GM13977 (cell line): Measurements from ENCODE around the gene UBR4.

Source experiments
- DNase-seq: peaks from one replicate; pipeline ENCODE4 v3.0.0; 2012; ENCODE audit warnings: low spot score
- in situ Hi-C: fragments of 300-500 bp; cut with MboI; formaldehyde crosslinking; loops from one replicate; pipeline ENCODE4 v1.12.0; 2022; ENCODE audit warnings: low sequenced_read_pairs, low pct_unique_long_range_greater_than_20kb, mixed read lengths, inconsistent platforms; ENCODE audit not compliant: unreplicated experiment
- TF ChIP-seq, protein P1 (sequence below): IDR thresholded peaks from 2 replicates; pipeline ENCODE4 v1.5.1; 2012; ENCODE audit warnings: mild to moderate bottlenecking, control low read depth; ENCODE audit not compliant: insufficient read depth; ENCODE audit errors: extremely low read depth, missing control alignments

The UBR4 gene

DNA sequence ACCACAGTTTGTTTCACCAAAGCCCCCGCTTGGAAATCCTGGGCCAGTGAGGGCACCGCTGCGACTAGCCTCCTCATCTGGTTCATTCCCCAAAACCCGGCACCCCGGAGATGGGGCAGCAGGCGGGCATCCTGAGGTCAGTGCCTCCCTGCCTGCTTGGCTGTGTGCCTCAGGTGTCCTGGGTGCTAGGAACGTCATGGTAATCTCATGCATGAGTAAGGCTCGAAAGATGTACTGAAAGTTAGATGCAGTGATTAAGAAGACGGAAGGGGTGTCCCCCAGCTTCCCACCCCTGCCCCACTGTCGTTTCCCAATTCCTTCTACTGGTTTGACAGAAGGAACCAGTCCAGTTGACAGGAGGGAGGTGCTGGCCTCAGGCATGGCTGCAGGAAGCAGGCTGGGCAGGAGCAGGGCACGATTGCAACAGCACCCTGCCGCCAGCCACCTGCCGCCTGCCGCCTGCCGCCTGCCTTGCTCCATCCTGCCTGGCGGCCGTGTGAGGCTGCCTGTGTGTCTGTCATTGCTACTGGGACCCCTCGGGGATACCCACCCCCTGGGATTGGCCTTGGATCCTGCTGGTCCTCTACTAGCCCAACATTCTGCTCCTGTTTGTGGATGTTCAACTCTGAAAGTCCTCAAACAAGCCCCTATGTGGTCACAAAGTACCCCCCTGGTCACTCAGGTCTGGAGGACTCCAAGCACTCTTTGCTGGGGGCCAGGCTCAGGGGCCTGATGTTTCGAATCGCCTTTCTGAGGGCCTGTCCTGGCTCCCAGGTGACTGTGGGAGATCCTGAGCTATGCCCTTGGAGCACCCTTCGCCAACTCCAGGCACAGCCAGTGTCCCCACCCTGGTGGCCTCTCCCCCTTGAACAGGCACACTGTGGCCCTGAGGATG is 180.6 kb downstream of the UBR4 start:
- TF ChIP-seq, protein P1, sequence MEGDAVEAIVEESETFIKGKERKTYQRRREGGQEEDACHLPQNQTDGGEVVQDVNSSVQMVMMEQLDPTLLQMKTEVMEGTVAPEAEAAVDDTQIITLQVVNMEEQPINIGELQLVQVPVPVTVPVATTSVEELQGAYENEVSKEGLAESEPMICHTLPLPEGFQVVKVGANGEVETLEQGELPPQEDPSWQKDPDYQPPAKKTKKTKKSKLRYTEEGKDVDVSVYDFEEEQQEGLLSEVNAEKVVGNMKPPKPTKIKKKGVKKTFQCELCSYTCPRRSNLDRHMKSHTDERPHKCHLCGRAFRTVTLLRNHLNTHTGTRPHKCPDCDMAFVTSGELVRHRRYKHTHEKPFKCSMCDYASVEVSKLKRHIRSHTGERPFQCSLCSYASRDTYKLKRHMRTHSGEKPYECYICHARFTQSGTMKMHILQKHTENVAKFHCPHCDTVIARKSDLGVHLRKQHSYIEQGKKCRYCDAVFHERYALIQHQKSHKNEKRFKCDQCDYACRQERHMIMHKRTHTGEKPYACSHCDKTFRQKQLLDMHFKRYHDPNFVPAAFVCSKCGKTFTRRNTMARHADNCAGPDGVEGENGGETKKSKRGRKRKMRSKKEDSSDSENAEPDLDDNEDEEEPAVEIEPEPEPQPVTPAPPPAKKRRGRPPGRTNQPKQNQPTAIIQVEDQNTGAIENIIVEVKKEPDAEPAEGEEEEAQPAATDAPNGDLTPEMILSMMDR: no peak
- in situ Hi-C loops: no loop called here
- no peak for DNase-seq

DNA sequence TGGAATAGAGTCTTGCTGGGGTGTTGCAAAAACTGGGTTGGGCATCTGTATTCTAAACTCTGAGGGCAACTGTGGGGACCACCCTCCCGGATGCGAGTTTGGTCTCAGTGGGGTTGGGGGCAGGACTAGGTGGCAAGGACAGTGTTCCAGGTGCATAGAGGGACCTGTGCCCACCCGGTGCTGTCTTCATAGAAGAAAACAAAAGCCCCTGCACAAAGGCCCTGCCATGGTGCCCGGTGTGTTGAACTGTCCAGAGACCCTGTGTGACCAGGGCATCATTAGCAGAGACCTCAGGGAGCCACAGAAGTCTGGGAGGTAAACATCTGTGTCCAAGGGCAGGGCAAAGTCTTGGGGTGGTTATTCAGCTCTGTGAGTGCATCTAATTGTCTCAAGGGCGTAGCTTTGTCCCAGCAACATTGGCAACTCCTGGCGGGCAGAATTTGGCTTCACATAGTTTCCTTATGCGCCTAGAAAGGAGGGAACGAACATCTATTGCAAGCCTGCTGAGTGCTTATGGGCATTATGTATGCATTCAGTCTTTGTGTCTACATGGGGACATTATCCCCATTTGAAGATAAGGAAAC is 181.4 kb downstream of the UBR4 start:
- TF ChIP-seq, protein P1: no peak
- in situ Hi-C loops: no loop called here
- no peak for DNase-seq

DNA sequence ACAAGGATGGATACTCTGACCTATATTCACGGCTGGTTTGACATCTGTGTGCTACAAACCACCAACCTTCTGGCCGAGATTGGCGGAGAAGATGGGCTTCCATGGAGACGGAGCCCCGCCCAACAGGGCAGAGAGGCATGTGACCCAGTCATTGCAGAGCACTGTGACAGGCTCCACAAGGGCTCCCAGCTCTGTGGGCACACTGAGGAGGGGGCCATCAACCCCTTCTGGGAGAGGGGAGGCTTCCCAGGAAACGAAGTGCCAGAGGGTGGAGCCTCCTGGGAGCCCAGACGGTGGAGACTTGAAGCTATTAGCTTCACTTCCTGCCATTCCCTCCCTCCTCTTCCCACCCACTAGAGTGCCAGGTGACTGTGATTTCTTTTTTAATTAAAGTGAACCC is 182.0 kb downstream of the UBR4 start:
- DNase-seq: no peak
- TF ChIP-seq, protein P1: no peak
- in situ Hi-C loops: no loop called here
